ENCODE data around the gene KCNH2. TPM values are rescaled to one million over a fixed set of nuclear protein-coding genes. Genes with fewer than 3 reads are reported as not detected.

KCNH2 gene
- total and polyA plus RNA-seq, 2 experiments from 2014 or later: 8.4 to 9.1 TPM

- no peaks in the 10 kb centered on the region for H3K27me3 ChIP-seq
- H3K9me3 ChIP-seq (ENCODE audit: low read depth): no peaks in the 10 kb centered on the region
- WGBS (ENCODE audit: low lambda C conversion rate, missing lambda C conversion rate): 95% methylated on average over 20 of the region's 20 CpGs
- H3K79me2 ChIP-seq: no peaks in the 10 kb centered on the region
- TF ChIP-seq EZH2phosphoT487 (IDR thresholded peaks at IDR 0.05; ENCODE audit: low read depth, severe bottlenecking, unreplicated experiment) (no peak), EZH2 (IDR thresholded peaks at IDR 0.05; ENCODE audit: borderline replicate concordance) (no peak), CTCF (IDR thresholded peaks at IDR 0.05; ENCODE audit: poor library complexity) (no peak)
- H3K36me3 ChIP-seq (replicated peaks; ENCODE audit: insufficient read depth, low read depth): no peaks in the 10 kb centered on the region
- no peaks in the 10 kb centered on the region for H3K9me2 ChIP-seq (replicated peaks; ENCODE audit: insufficient read depth)
- no peak for DNase-seq (ENCODE audit: low spot score)
- no peak overlapping the region for H3K4me2 ChIP-seq
- no peak overlapping the region for H2AFZ ChIP-seq
- H3K4me3 ChIP-seq: no peak overlapping the region
- peaks cover 5% of the 10 kb centered on the region for H3K4me1 ChIP-seq (ENCODE audit: insufficient read depth)
- no peaks in the 10 kb centered on the region for H4K20me1 ChIP-seq (ENCODE audit: insufficient read depth, poor library complexity, severe bottlenecking)
- H3K27ac ChIP-seq: no peak overlapping the region
Observed at GRCh38 chr7:150998341-150998740, 20.2 kb upstream of the KCNH2 start.

GRCh38 chr7:150997817-150998216 is 19.7 kb upstream of the KCNH2 start:
- Histone ChIP-seq H3K4me2 (no peak overlapping the region), H3K36me3 (replicated peaks; ENCODE audit: insufficient read depth, low read depth) (no peaks in the 10 kb centered on the region), H3K4me1 (ENCODE audit: insufficient read depth) (peaks cover 5% of the 10 kb centered on the region), H3K4me3 (no peak overlapping the region), H3K79me2 (no peaks in the 10 kb centered on the region), H3K9me3 (ENCODE audit: low read depth) (no peaks in the 10 kb centered on the region), H3K27ac (no peak overlapping the region), H4K20me1 (ENCODE audit: insufficient read depth, poor library complexity, severe bottlenecking) (no peaks in the 10 kb centered on the region), H3K9me2 (replicated peaks; ENCODE audit: insufficient read depth) (no peaks in the 10 kb centered on the region), H3K27me3 (no peaks in the 10 kb centered on the region), H2AFZ (no peak overlapping the region)
- DNase-seq (ENCODE audit: low spot score): no peak
- no peak for TF ChIP-seq EZH2 (IDR thresholded peaks at IDR 0.05; ENCODE audit: borderline replicate concordance)
- no peak for TF ChIP-seq CTCF (IDR thresholded peaks at IDR 0.05; ENCODE audit: poor library complexity)
- TF ChIP-seq EZH2phosphoT487 (IDR thresholded peaks at IDR 0.05; ENCODE audit: low read depth, severe bottlenecking, unreplicated experiment): no peak
- 89% methylated on average over 5 of the region's 5 CpGs for WGBS (ENCODE audit: low lambda C conversion rate, missing lambda C conversion rate)

GRCh38 chr7:150997075-150997511 is 19.0 kb upstream of the KCNH2 start:
- H3K36me3 ChIP-seq (replicated peaks; ENCODE audit: insufficient read depth, low read depth): no peaks in the 10 kb centered on the region
- H3K4me3 ChIP-seq: no peak overlapping the region
- H3K4me1 ChIP-seq (ENCODE audit: insufficient read depth): peaks cover 5% of the 10 kb centered on the region
- H3K9me2 ChIP-seq (replicated peaks; ENCODE audit: insufficient read depth): no peaks in the 10 kb centered on the region
- WGBS (ENCODE audit: low lambda C conversion rate, missing lambda C conversion rate): 94% methylated on average over 8 of the region's 8 CpGs
- no peak overlapping the region for H2AFZ ChIP-seq
- no peak overlapping the region for H3K4me2 ChIP-seq
- H3K9me3 ChIP-seq (ENCODE audit: low read depth): no peaks in the 10 kb centered on the region
- H3K27me3 ChIP-seq: no peaks in the 10 kb centered on the region
- H4K20me1 ChIP-seq (ENCODE audit: insufficient read depth, poor library complexity, severe bottlenecking): no peaks in the 10 kb centered on the region
- no peak for DNase-seq (ENCODE audit: low spot score)
- TF ChIP-seq EZH2 (IDR thresholded peaks at IDR 0.05; ENCODE audit: borderline replicate concordance) (no peak), CTCF (IDR thresholded peaks at IDR 0.05; ENCODE audit: poor library complexity) (no peak), EZH2phosphoT487 (IDR thresholded peaks at IDR 0.05; ENCODE audit: low read depth, severe bottlenecking, unreplicated experiment) (no peak)
- no peaks in the 10 kb centered on the region for H3K79me2 ChIP-seq
- H3K27ac ChIP-seq: no peak overlapping the region

Data from hepatocyte (in vitro differentiated cells).